ENCODE results near the gene CLCN5.

DNA sequence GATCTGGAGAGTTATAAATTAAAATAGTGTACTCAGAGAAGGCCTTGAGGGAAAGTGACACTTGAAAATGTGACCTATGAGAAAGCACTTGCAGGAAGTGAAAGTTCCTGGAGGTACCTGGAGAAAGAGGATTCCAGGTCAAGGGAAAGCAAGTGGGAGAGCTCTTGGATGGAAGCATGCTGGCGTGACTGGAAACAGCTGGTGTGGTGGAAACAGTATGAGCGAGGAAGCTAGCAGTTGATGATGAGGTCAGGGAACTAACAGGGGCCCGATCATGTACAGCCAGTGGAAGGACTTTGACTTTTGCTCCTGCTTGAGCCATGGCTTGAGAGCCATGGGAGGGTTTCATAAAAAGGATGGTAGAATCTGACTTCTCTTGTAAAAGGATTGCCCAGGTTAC is 9.5 kb upstream of the CLCN5 start:
- TF ChIP-seq CTCF (IDR thresholded peaks at IDR 0.05; ENCODE audit: low read depth, low read length): no peak
- no peak for TF ChIP-seq POLR2A (IDR thresholded peaks at IDR 0.05; ENCODE audit: extremely low read depth, insufficient read length)
- TF ChIP-seq, protein P1, sequence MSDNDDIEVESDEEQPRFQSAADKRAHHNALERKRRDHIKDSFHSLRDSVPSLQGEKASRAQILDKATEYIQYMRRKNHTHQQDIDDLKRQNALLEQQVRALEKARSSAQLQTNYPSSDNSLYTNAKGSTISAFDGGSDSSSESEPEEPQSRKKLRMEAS (IDR thresholded peaks at IDR 0.05; ENCODE audit: low read depth, low read length): no peak

All from NB4 (cell line).